Activated CD8-positive, alpha-beta memory T cell treated with anti-CD3 and anti-CD28 coated beads, Interleukin-2, amount 10 ng/mL, durations not matched to agents 7 days and 5 days (primary cell): ENCODE measurements around the gene LDLRAD4. TPM values are rescaled to one million over a fixed set of nuclear protein-coding genes. Genes with fewer than 3 reads are reported as not detected.

Experiments used
- ATAC-seq: fragments of 150-1000 bp; cut with Tn5 transposase; one replicate; pipeline ENCODE4 v1.10.0; 2021; ENCODE audit warnings: moderate library complexity
- CTCF ChIA-PET: fragments of 350-600 bp; sonication (Branson Sonifier 250); formaldehyde crosslinking; loops from one replicate; lab custom pipeline; 2021; ENCODE audit warnings: antibody characterized with exemption; lab: Charles Lee
- DNase-seq: peaks from one replicate; pipeline ENCODE4 v3.0.0-alpha.2; 2020
- H3K27ac Mint-ChIP-seq: one replicate; pipeline ENCODE4 v1.8.0; 2021; ENCODE audit warnings: mild to moderate bottlenecking, mixed read lengths
- H3K27me3 Mint-ChIP-seq: one replicate; pipeline ENCODE4 v1.8.0; 2021; ENCODE audit warnings: mixed read lengths
- H3K36me3 Mint-ChIP-seq: one replicate; pipeline ENCODE4 v1.8.0; 2021; ENCODE audit warnings: mild to moderate bottlenecking, mixed read lengths
- H3K4me1 Mint-ChIP-seq: one replicate; pipeline ENCODE4 v1.8.0; 2021; ENCODE audit warnings: mixed read lengths
- H3K4me3 Mint-ChIP-seq: one replicate; pipeline ENCODE4 v1.8.0; 2021; ENCODE audit warnings: mild to moderate bottlenecking, moderate library complexity, mixed read lengths
- H3K9me3 Mint-ChIP-seq: one replicate; pipeline ENCODE4 v1.8.0; 2022; ENCODE audit warnings: low read depth, mixed read lengths
- total RNA-seq, 2 experiments: library from RNA; stranded (reverse); gene quantifications; one replicate each; pipeline ENCODE4 v1.2.3, GENCODE V29; 2021

The LDLRAD4 gene
- total RNA-seq, 2 experiments from 2014 or later = 33.9 to 44.5 TPM

GRCh38 chr18:13393338-13393737 is 174.8 kb downstream of the LDLRAD4 start:
- no peaks in the 10 kb centered on the region for H3K9me3 Mint-ChIP-seq
- no peaks in the 10 kb centered on the region for H3K4me1 Mint-ChIP-seq
- DNase-seq (no peak), ATAC-seq (no peak)
- H3K4me3 Mint-ChIP-seq = no peak overlapping the region
- no peak overlapping the region for H3K27ac Mint-ChIP-seq
- no peaks in the 10 kb centered on the region for H3K36me3 Mint-ChIP-seq
- H3K27me3 Mint-ChIP-seq = no peaks in the 10 kb centered on the region
- CTCF ChIA-PET = no interaction called here

GRCh38 chr18:13394801-13395200 is 176.2 kb downstream of the LDLRAD4 start:
- no peak for DNase-seq
- no peak for ATAC-seq
- Mint-ChIP-seq H3K36me3 (no peaks in the 10 kb centered on the region), H3K4me3 (no peak overlapping the region), H3K4me1 (no peaks in the 10 kb centered on the region), H3K27me3 (no peaks in the 10 kb centered on the region), H3K27ac (no peak overlapping the region), H3K9me3 (no peaks in the 10 kb centered on the region)
- CTCF ChIA-PET = no interaction called here

GRCh38 chr18:13395577-13395976 is 177.0 kb downstream of the LDLRAD4 start:
- H3K4me3 Mint-ChIP-seq = no peak overlapping the region
- no peaks in the 10 kb centered on the region for H3K36me3 Mint-ChIP-seq
- no peak for DNase-seq
- ATAC-seq = no peak
- H3K27ac Mint-ChIP-seq = no peak overlapping the region
- no peaks in the 10 kb centered on the region for H3K27me3 Mint-ChIP-seq
- H3K9me3 Mint-ChIP-seq = no peaks in the 10 kb centered on the region
- CTCF ChIA-PET = no interaction called here
- no peaks in the 10 kb centered on the region for H3K4me1 Mint-ChIP-seq

- no peak for DNase-seq
- Mint-ChIP-seq H3K27me3 (no peaks in the 10 kb centered on the region), H3K4me1 (no peaks in the 10 kb centered on the region), H3K4me3 (no peak overlapping the region), H3K9me3 (no peaks in the 10 kb centered on the region), H3K27ac (no peak overlapping the region), H3K36me3 (no peaks in the 10 kb centered on the region)
- no peak for ATAC-seq
- CTCF ChIA-PET = no interaction called here
Observed at GRCh38 chr18:13397504-13398163, 179.1 kb downstream of the LDLRAD4 start.

- H3K4me1 Mint-ChIP-seq = no peaks in the 10 kb centered on the region
- no peak overlapping the region for H3K4me3 Mint-ChIP-seq
- CTCF ChIA-PET = no interaction called here
- H3K27ac Mint-ChIP-seq = no peak overlapping the region
- H3K36me3 Mint-ChIP-seq = no peaks in the 10 kb centered on the region
- H3K27me3 Mint-ChIP-seq = no peaks in the 10 kb centered on the region
- ATAC-seq (no peak), DNase-seq (no peak)
- no peaks in the 10 kb centered on the region for H3K9me3 Mint-ChIP-seq
Observed at GRCh38 chr18:13398631-13399030, 180.1 kb downstream of the LDLRAD4 start.

- ATAC-seq = no peak
- Mint-ChIP-seq H3K4me1 (no peaks in the 10 kb centered on the region), H3K9me3 (no peaks in the 10 kb centered on the region), H3K4me3 (no peak overlapping the region), H3K36me3 (no peaks in the 10 kb centered on the region), H3K27me3 (no peaks in the 10 kb centered on the region), H3K27ac (no peak overlapping the region)
- DNase-seq = no peak
- CTCF ChIA-PET = no interaction called here
Observed at GRCh38 chr18:13399511-13399910, 181.0 kb downstream of the LDLRAD4 start.

GRCh38 chr18:13400636-13401315 is 182.2 kb downstream of the LDLRAD4 start:
- Mint-ChIP-seq H3K27me3 (no peaks in the 10 kb centered on the region), H3K9me3 (no peaks in the 10 kb centered on the region), H3K36me3 (no peaks in the 10 kb centered on the region), H3K4me1 (no peaks in the 10 kb centered on the region), H3K4me3 (no peak overlapping the region), H3K27ac (no peak overlapping the region)
- DNase-seq = no peak
- CTCF ChIA-PET = no interaction called here
- ATAC-seq = no peak

- CTCF ChIA-PET = no interaction called here
- ATAC-seq = no peak
- no peaks in the 10 kb centered on the region for H3K36me3 Mint-ChIP-seq
- DNase-seq = no peak
- no peaks in the 10 kb centered on the region for H3K27me3 Mint-ChIP-seq
- no peaks in the 10 kb centered on the region for H3K4me1 Mint-ChIP-seq
- H3K4me3 Mint-ChIP-seq = no peak overlapping the region
- H3K27ac Mint-ChIP-seq = no peak overlapping the region
- H3K9me3 Mint-ChIP-seq = no peaks in the 10 kb centered on the region
Observed at GRCh38 chr18:13401404-13401803, 182.8 kb downstream of the LDLRAD4 start.

GRCh38 chr18:13401826-13402225 is 183.3 kb downstream of the LDLRAD4 start:
- H3K27me3 Mint-ChIP-seq = no peaks in the 10 kb centered on the region
- H3K4me1 Mint-ChIP-seq = no peaks in the 10 kb centered on the region
- DNase-seq (no peak), ATAC-seq (no peak)
- no peaks in the 10 kb centered on the region for H3K9me3 Mint-ChIP-seq
- H3K36me3 Mint-ChIP-seq = no peaks in the 10 kb centered on the region
- CTCF ChIA-PET = no interaction called here
- no peak overlapping the region for H3K4me3 Mint-ChIP-seq
- H3K27ac Mint-ChIP-seq = no peak overlapping the region

GRCh38 chr18:13403786-13404549 is 185.4 kb downstream of the LDLRAD4 start:
- CTCF ChIA-PET = no interaction called here
- Mint-ChIP-seq H3K4me3 (no peak overlapping the region), H3K9me3 (no peaks in the 10 kb centered on the region), H3K27me3 (no peaks in the 10 kb centered on the region), H3K36me3 (no peaks in the 10 kb centered on the region), H3K27ac (no peak overlapping the region), H3K4me1 (no peaks in the 10 kb centered on the region)
- DNase-seq (no peak), ATAC-seq (no peak)

- no peak overlapping the region for H3K4me3 Mint-ChIP-seq
- H3K36me3 Mint-ChIP-seq = no peaks in the 10 kb centered on the region
- H3K27ac Mint-ChIP-seq = no peak overlapping the region
- CTCF ChIA-PET = no interaction called here
- DNase-seq (no peak), ATAC-seq (no peak)
- no peaks in the 10 kb centered on the region for H3K9me3 Mint-ChIP-seq
- no peaks in the 10 kb centered on the region for H3K27me3 Mint-ChIP-seq
- no peaks in the 10 kb centered on the region for H3K4me1 Mint-ChIP-seq
Observed at GRCh38 chr18:13405305-13406038, 186.9 kb downstream of the LDLRAD4 start.

GRCh38 chr18:13406049-13406615 is 187.6 kb downstream of the LDLRAD4 start:
- no peaks in the 10 kb centered on the region for H3K27me3 Mint-ChIP-seq
- H3K9me3 Mint-ChIP-seq = no peaks in the 10 kb centered on the region
- no peak overlapping the region for H3K27ac Mint-ChIP-seq
- no peak overlapping the region for H3K4me3 Mint-ChIP-seq
- ATAC-seq (no peak), DNase-seq (no peak)
- H3K4me1 Mint-ChIP-seq = no peaks in the 10 kb centered on the region
- H3K36me3 Mint-ChIP-seq = no peaks in the 10 kb centered on the region
- CTCF ChIA-PET = no interaction called here

GRCh38 chr18:13406736-13407135 is 188.2 kb downstream of the LDLRAD4 start:
- CTCF ChIA-PET = no interaction called here
- Mint-ChIP-seq H3K4me3 (no peak overlapping the region), H3K27ac (no peak overlapping the region), H3K9me3 (peaks cover 2% of the 10 kb centered on the region), H3K36me3 (no peaks in the 10 kb centered on the region), H3K27me3 (no peaks in the 10 kb centered on the region), H3K4me1 (no peaks in the 10 kb centered on the region)
- ATAC-seq (no peak), DNase-seq (no peak)
